ENCODE results near the gene CMTM8. TPM values are rescaled to one million over a fixed set of nuclear protein-coding genes. Genes with fewer than 3 reads are reported as not detected.

The CMTM8 gene
- polyA plus RNA-seq, 1 experiment = 0.31 TPM

GRCh38 chr3:32239307-32240158, 1.1 kb downstream of the CMTM8 start:
- POLR2A ChIA-PET = no interaction called here
- DNase-seq (ENCODE audit: low read depth, low spot score) = no peak

GRCh38 chr3:32240159-32240545, 1.7 kb downstream of the CMTM8 start:
- ChIA-PET POLR2A (no interaction called here), CTCF (interaction anchor here (0.7 to 2.3 kb wide), 2 partner anchors 69 to 220 kb away, joined by 3 to 6 read pairs; no protein-coding TSS in a partner anchor)
- Histone ChIP-seq H3K27me3 (ENCODE audit: control insufficient read depth, insufficient read depth, low read length) (peaks cover 43% of the 10 kb centered on the region), H3K4me3 (ENCODE audit: low read depth, low read length) (no peak overlapping the region), H3K9me3 (ENCODE audit: control insufficient read depth, insufficient read depth, low read length) (peaks cover 2% of the 10 kb centered on the region; the same call in 1 of the 2 replicates), H3K27ac (ENCODE audit: low read depth, low read length) (no peak overlapping the region)
- no peak for DNase-seq (ENCODE audit: low read depth, low spot score)
- TF ChIP-seq, protein P1, sequence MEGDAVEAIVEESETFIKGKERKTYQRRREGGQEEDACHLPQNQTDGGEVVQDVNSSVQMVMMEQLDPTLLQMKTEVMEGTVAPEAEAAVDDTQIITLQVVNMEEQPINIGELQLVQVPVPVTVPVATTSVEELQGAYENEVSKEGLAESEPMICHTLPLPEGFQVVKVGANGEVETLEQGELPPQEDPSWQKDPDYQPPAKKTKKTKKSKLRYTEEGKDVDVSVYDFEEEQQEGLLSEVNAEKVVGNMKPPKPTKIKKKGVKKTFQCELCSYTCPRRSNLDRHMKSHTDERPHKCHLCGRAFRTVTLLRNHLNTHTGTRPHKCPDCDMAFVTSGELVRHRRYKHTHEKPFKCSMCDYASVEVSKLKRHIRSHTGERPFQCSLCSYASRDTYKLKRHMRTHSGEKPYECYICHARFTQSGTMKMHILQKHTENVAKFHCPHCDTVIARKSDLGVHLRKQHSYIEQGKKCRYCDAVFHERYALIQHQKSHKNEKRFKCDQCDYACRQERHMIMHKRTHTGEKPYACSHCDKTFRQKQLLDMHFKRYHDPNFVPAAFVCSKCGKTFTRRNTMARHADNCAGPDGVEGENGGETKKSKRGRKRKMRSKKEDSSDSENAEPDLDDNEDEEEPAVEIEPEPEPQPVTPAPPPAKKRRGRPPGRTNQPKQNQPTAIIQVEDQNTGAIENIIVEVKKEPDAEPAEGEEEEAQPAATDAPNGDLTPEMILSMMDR (IDR thresholded peaks at IDR 0.05; ENCODE audit: low read depth, low read length) = peak; percentile 34; the same call in 1 of the 2 replicates

More at GRCh38 chr3:32239307-32240158, 1.1 kb downstream of the CMTM8 start:
- H3K9me3 ChIP-seq (ENCODE audit: control insufficient read depth, insufficient read depth, low read length) = peaks cover 2% of the 10 kb centered on the region; the same call in 1 of the 2 replicates
- peak overlapping the region; percentile 57 for H3K4me3 ChIP-seq (ENCODE audit: low read depth, low read length)
- TF ChIP-seq, protein P1 (IDR thresholded peaks at IDR 0.05; ENCODE audit: low read depth, low read length) = no peak
- peaks cover 46% of the 10 kb centered on the region for H3K27me3 ChIP-seq (ENCODE audit: control insufficient read depth, insufficient read depth, low read length)
- CTCF ChIA-PET = interaction anchor here (0.7 to 2.3 kb wide), 3 partner anchors 63 to 220 kb away, joined by 3 to 6 read pairs (median 3); no protein-coding TSS in a partner anchor
- H3K27ac ChIP-seq (ENCODE audit: low read depth, low read length) = no peak overlapping the region

DNA sequence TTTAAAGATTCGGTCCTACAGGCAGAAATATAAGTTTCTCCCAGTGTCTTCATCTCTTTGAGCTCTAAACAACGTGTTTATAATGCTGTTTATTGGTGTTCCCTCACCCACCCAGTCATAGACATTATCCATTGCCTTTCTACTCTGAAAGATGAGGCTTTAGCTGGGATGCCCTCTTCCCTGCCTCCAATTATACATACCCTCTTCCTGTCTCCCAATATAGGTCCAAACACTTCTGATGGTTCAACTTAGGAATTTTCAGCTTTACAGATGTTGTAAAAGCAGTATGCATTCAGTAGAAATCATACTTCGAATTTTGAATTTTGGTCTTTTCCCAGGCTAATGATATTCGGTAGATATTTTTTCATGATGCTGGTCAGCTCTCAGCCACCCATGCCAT, 2.6 kb downstream of the CMTM8 start:
- TF ChIP-seq, protein P1 (IDR thresholded peaks at IDR 0.05; ENCODE audit: low read depth, low read length) = no peak
- H3K27me3 ChIP-seq (ENCODE audit: control insufficient read depth, insufficient read depth, low read length) = peaks cover 38% of the 10 kb centered on the region
- DNase-seq (ENCODE audit: low read depth, low spot score) = no peak
- H3K4me3 ChIP-seq (ENCODE audit: low read depth, low read length) = no peak overlapping the region
- ChIA-PET POLR2A (no interaction called here), CTCF (interaction anchor here (2.3 kb wide), 1 partner anchor 221 kb away, joined by 6 read pairs; no protein-coding TSS in a partner anchor)
- H3K9me3 ChIP-seq (ENCODE audit: control insufficient read depth, insufficient read depth, low read length) = peaks cover 2% of the 10 kb centered on the region; the same call in 1 of the 2 replicates
- no peak overlapping the region for H3K27ac ChIP-seq (ENCODE audit: low read depth, low read length)

- CTCF ChIA-PET = interaction anchor here (0.9 kb wide), 1 partner anchor 399 kb away, joined by 4 read pairs; no protein-coding TSS in a partner anchor
- POLR2A ChIA-PET = no interaction called here
- H3K9me3 ChIP-seq (ENCODE audit: control insufficient read depth, insufficient read depth, low read length) = no peaks in the 10 kb centered on the region
- H3K4me3 ChIP-seq (ENCODE audit: low read depth, low read length) = no peak overlapping the region
- no peak overlapping the region for H3K27ac ChIP-seq (ENCODE audit: low read depth, low read length)
- TF ChIP-seq, protein P1 (IDR thresholded peaks at IDR 0.05; ENCODE audit: low read depth, low read length) = no peak
- H3K27me3 ChIP-seq (ENCODE audit: control insufficient read depth, insufficient read depth, low read length) = peaks cover 22% of the 10 kb centered on the region
- DNase-seq (ENCODE audit: low read depth, low spot score) = no peak
Measured at GRCh38 chr3:32243519-32243918, 5.0 kb downstream of the CMTM8 start.

DNA sequence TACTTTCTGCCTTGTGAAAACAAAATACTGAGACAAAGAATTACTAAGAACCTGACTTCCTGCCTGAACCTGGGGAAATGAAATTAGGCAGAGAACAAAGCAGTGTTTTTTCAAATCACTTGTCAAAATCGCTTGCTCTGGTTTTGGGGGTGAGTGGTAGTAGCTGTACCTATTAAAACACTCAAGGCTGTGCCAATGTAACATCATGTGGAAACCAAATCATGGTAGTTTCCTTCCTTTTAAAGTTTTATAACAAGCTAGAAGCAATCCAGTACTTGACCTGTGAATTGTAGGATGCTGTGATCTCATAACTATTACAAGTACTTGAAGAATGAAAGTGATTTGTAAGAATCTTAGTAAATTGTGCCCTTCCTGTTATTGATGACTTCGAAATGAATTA, 6.7 kb downstream of the CMTM8 start:
- no peak overlapping the region for H3K27ac ChIP-seq (ENCODE audit: low read depth, low read length)
- ChIA-PET POLR2A (no interaction called here), CTCF (no interaction called here)
- H3K9me3 ChIP-seq (ENCODE audit: control insufficient read depth, insufficient read depth, low read length) = no peaks in the 10 kb centered on the region
- TF ChIP-seq, protein P1 (IDR thresholded peaks at IDR 0.05; ENCODE audit: low read depth, low read length) = no peak
- peaks cover 10% of the 10 kb centered on the region for H3K27me3 ChIP-seq (ENCODE audit: control insufficient read depth, insufficient read depth, low read length)
- no peak overlapping the region for H3K4me3 ChIP-seq (ENCODE audit: low read depth, low read length)
- DNase-seq (ENCODE audit: low read depth, low spot score) = no peak

All from AG04450 (cell line).